HG02571 (cell line): ENCODE results near the gene ARL5A.
A peak's percentile ranks its signal among the peaks of the same experiment; 100 is the strongest.

ENCODE experiments used
- ATAC-seq: cut with Tn5 transposase; IDR thresholded peaks from one replicate; pipeline ENCODE4 v1.9.1; 2021; ENCODE audit warnings: mild to moderate bottlenecking, moderate library complexity; ENCODE audit not compliant: unreplicated experiment

Gene ARL5A

DNA sequence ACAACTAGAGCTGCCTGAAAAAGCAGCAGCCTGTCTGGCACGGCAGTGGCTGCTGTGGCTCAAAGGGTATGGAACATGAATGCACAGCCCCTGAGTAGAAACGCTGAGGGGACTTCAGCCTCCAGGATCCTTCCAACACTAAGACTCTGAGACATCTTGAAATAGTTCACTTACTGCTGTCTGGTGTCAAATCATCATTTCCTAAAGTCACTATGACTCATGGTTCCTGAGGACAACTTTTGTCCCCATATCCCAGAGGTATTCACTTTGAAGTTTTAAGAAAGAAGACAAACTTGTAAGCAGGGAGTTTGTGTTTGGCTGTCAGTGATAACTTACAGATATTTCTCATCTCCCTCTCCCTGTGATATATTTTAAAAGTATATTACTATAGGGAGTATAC is 60.7 kb downstream of the ARL5A start:
- ATAC-seq, result no peak

DNA sequence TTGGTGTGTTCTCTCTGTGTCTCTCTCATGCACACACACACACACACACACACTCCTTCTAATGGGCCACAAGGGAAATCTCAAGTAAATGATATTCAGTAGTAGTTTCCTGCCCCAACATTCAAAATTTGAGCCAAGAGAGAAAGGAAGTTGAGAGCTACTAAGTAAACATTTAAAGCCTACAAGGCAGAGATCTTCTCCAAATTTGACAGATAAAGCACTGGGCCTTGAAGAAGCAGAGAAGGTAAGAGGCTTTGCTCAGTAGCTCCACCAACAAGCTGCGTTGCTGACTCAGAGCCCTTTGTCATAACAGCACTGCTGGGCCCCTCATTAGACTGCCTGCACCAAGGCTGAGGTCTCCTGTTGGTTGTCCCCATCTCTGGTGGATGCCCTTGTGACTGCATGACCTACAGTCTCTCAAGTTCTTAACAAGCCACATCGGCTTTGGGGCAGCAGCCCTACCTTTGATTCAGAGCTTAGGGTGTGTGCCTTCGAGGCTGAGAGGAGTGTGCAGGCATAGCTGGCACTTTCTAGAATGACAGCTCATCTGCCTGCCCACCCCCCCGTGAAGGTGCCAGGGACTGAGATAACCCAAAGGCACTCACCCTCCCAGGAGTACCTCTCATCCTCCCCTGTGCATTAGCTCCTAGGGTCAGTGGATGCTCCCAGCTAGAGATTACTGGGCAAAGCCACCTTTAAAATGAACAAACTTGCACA is 61.6 kb downstream of the ARL5A start:
- ATAC-seq, result peak; percentile 46

DNA sequence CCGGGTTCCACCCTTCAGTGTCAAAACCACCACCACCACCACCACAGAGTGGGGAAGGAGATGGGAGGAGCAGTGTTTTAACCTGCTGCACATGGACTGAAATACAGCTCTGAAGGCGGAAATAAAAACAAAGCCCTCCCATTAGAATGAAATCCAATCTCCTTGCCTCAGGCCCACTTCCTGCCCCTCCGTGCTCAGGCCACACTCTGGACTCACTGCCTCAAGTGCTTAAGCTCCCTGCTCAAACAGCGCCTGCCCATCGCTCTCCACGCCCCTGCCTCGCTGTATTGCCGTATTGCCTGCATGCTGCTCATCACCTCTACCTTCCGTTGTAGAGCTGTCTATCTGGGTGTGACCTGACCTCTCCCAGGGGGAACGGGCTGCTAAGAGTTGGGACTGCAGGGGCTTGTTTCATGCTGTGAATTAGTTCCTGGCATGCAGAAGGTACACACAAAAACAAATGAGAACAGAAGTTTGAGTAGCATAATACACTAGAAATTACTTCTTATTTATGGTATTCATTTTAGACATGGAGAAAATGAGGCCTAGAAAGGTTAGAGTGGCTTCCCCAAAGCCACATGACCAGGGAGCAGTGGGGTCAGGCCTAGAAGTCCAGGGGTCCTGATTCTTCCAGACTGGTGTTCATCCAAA is 62.3 kb downstream of the ARL5A start:
- ATAC-seq, result no peak

DNA sequence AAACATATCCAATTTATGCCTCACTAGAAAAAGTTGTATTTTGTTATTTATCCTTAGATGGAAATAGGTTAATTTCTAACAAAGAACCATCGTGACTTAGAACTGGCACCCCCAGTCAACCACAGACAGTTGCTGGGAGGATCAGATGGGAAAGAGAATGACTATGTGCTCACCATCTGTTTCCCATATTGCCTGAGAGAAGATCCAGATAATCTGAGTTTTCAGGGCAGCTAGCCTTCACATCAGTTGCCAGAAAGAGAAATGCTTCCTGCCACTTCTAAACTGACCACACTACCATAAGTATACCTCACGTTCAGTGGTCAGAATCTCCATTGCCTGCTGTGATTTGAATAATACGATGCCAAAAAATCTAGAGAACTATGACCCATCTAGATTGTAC is 65.5 kb downstream of the ARL5A start:
- ATAC-seq, result no peak

DNA sequence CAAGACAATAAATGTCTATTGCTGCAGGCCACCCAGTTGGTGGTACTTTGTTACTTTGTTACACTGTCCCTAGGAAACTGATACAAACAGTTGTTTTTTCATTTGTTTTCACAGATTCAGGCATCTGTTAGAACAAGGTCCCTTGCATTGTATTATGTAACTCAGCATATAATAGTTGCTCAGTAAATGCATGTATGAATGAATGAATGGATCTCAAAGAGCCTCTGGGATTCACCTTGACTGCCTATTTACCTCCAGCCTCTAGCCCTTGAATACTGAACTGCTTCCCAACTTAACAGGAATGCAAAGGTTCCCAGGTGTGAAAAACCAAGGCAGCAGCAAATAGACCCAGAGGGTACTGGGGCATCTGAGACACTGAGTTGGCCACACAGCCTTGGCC is 66.5 kb downstream of the ARL5A start:
- ATAC-seq, result no peak

DNA sequence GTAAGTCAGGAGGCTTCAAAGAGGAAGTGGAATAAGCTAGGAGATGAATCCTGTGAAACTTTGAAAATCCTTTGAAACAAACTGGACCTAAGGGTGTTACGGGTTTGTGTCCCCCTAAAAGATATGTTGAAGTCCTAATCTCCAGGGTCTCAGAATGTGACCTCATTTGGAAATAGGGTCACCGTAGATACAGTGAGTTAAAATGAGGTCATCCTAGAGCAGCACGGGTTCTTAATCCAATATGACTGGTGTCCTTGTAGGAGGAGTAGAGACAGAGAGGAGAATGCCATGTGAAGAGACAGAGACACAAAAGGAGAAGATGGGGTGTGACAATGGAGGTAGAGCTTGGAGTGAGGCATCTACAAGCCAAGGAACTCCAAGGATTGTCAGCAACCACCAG is 67.0 kb downstream of the ARL5A start:
- ATAC-seq, result no peak

DNA sequence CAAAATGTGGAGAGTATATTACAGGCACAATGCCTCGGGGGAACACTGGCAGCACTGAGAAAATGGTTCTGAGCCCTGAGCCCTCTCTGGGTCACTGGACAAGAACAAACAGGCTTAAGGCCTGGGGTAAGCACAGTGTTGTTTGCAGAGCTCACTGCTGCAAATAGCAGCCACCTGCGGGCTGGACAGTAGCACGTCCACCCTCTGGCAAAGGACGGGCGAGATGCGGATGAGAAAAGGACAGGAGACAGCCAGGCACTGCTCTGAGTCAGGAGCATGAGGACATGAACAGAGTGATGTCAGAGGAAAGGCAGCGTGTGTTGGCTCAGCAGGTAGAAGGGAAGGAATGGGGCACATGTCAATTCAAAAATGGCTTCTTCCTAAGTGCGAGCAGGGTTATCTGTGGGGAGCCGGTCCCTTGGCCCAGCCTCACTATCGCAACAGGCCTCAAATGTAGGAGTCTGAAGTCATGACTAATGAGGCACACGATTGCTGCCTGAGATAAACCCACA is 68.0 kb downstream of the ARL5A start:
- ATAC-seq, result no peak

DNA sequence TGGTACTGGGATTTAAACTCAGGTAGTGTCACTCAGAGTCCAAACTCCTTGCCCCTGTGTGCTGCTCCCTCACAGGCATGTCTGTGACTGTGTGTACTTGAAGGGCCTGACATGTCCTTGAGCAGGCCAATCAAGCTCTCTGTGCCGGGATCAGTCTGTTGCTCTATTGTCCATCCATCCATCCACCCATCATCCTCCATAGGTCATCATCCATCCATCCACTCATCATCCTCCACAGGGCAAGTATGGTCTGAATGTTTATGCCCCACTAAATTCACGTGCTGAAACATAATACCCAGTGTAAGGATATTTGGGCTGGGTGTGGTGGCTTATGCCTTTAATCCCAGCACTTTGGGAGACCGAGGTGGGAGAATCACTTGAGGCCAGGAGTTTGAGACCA is 69.5 kb downstream of the ARL5A start:
- no peak for ATAC-seq

DNA sequence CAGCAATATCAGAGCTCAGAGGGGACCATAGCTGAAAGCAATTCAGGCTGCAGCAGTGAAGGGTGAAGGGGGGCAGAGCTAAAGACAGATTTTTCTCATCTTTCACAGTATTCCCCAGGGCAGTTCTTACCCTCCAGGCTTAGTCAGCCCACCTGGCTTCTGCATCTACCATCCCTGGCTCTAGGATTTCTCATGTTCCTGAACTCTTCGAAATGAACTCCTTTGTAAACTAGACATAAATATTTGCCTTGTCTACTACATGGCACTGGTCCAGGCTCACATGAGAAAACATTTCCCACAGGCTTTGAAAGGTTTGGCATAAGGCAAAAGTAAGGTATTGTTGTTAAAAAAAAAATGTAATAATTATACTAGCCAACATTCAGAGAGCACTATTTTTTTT is 70.4 kb downstream of the ARL5A start:
- no peak for ATAC-seq

DNA sequence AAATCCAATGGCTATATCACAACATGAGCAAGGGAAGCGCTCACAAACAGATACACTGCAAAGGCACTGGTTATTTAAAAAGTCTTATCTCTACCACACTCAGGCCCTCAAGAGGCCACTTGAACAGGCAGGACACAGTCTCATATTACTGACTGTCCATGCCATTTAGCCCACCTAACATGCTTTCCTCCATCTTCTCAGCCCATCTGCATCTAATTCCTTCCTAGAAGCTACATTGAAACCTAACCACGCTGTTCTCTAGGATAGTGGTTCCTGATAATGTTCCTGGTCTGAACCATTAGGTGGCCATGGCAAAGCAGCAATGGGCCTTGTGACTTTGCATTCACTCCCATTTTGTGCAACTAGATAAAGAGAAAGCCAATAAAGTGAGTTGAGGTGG is 71.4 kb downstream of the ARL5A start:
- no peak for ATAC-seq

DNA sequence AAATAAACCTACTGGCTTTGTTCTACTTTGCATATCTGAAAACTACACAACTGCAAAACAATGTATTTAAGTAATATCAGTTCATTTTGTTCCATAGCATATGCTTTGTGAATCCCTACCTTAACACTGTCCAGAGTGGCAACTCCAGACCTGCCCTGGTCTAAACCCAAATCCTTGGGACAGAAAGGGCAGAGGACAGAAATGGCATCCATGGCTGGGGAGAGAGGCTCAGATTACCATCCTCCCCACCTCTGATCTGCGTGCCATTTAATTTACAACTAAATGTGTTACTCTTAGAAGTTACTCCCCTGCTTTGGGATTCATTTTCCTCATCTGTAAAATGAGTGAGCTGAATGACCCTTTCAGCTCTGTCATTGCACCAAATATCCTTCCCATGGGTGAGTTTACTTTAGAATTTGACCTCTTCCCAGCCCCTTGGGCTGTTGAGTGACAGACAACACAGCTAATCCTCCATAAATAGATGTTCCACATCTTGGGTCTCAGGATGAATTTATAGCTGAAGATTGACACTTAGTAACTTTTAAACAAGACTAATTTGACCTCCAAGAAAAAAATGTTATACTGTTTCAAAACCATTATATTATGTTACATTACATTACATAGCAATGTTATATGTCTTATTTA is 73.8 kb downstream of the ARL5A start:
- ATAC-seq, result no peak

DNA sequence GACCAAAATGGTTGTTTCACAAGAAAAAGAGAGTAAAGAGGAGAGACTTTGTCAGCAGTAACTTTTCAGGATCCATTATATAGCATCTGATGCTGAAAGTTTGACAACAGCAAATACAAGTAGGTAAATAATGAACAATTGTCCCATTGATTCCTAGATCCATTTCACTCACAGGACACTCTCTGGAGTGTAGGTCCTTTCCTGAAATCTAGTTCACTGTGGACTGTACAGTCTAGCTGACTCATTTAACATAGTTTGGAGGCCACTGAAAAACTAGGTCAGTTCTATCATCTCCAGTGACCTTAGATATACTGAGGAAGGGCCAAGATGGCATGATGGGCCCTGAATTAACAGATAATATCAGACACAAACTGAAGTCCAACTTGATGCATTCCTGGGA is 74.7 kb downstream of the ARL5A start:
- no peak for ATAC-seq
